ENCODE measurements around the gene RIC3. TPM values are rescaled to one million over a fixed set of nuclear protein-coding genes. Genes with fewer than 3 reads are reported as not detected.

The RIC3 gene
- total and polyA plus RNA-seq, 2 donors (not counting 3 experiments of a cell fraction or from before 2014, with no cell fraction given), result not detected

- Histone ChIP-seq H4K20me1 (replicated peaks; ENCODE audit: control insufficient read depth, extremely low read depth, insufficient read depth, low read length) (no peaks in the 10 kb centered on the region), H3K36me3 (ENCODE audit: control insufficient read depth in 2 of 2, extremely low read depth in 1 of 2, insufficient read depth in 2 of 2, low read length in 2 of 2) (no peaks in the 10 kb centered on the region), H3K9ac (replicated peaks; ENCODE audit: extremely low read depth, insufficient read depth, low read length) (no peak overlapping the region), H3K9me3 (replicated peaks; ENCODE audit: control insufficient read depth, insufficient read depth, low read length) (no peaks in the 10 kb centered on the region), H3K4me2 (ENCODE audit: insufficient read depth, low read length) (no peak overlapping the region), H3K4me3 (replicated peaks in 1 of 3; ENCODE audit: insufficient read depth in 1 of 3, low read depth in 1 of 3, low read length in 3 of 3) (no peak overlapping the region), H3K9me1 (replicated peaks; ENCODE audit: control insufficient read depth, extremely low read depth, insufficient read depth, low read length) (no peaks in the 10 kb centered on the region), H3K4me1 (ENCODE audit: control insufficient read depth, extremely low read depth, insufficient read depth, low read length) (peaks cover 3% of the 10 kb centered on the region), H2AFZ (ENCODE audit: low read depth, low read length) (no peak overlapping the region), H3K27ac (ENCODE audit: insufficient read depth, low read depth, low read length) (no peak overlapping the region), H3K27me3 (ENCODE audit: control insufficient read depth in 2 of 2, insufficient read depth in 2 of 2, low read length in 2 of 2) (no peaks in the 10 kb centered on the region), H3K79me2 (ENCODE audit: control insufficient read depth, insufficient read depth, low read length) (no peaks in the 10 kb centered on the region)
- POLR2A ChIA-PET, result no interaction called here
- intact Hi-C loops (cut with micrococcal nuclease) (no loop called here), dilution Hi-C loops (cut with MboI; ENCODE audit: extremely low pct_ligation_motif_present, low sequenced_read_pairs) (no loop called here)
- TF ChIP-seq POLR2AphosphoS5 (IDR thresholded peaks at IDR 0.05; ENCODE audit: insufficient read depth, low read depth, low read length), result no peak
- TF ChIP-seq CTCF (IDR thresholded peaks at IDR 0.05; ENCODE audit: extremely low read depth in 1 of 2, insufficient read depth in 1 of 2, low read depth in 1 of 2, low read length in 2 of 2), result no peak
- TF ChIP-seq POLR2A (IDR thresholded peaks at IDR 0.05; ENCODE audit: low read depth, low read length), result no peak
- TF ChIP-seq FOS (IDR thresholded peaks at IDR 0.05; ENCODE audit: borderline replicate concordance, insufficient read depth, low read length), result no peak
- TF ChIP-seq MYC (IDR thresholded peaks at IDR 0.05; ENCODE audit: low read depth, low read length), result no peak
- TF ChIP-seq MAX (IDR thresholded peaks at IDR 0.05; ENCODE audit: insufficient read depth, insufficient read length), result no peak
- no peak for TF ChIP-seq GATA2 (IDR thresholded peaks at IDR 0.05; ENCODE audit: insufficient read depth, insufficient read length, low read depth, low read length)
- no peak for TF ChIP-seq JUN (IDR thresholded peaks at IDR 0.05; ENCODE audit: borderline replicate concordance, insufficient read depth, insufficient read length, low read depth)
- TF ChIP-seq EZH2 (IDR thresholded peaks at IDR 0.05; ENCODE audit: borderline replicate concordance, low read depth, low read length, severe bottlenecking), result no peak
- DNase-seq (ENCODE audit: low read depth, low spot score), result no peak
- CTCF ChIA-PET, result interaction anchor here (1.0 to 3.5 kb wide), 5 partner anchors 9 to 60 kb away, joined by 3 to 32 read pairs (median 5); no protein-coding TSS in a partner anchor
- BruUV-seq (replicated peaks), result no TSS peak
- FAIRE-seq, result no peak
These were observed 102.6 kb downstream of the RIC3 start for GRCh38 chr11:8066036-8066910.
